Fibroblast of upper back skin (primary cell): ENCODE data around the gene GAGE10.
"Not testable (repeated sequence)": the region's sequence is repeated elsewhere in the genome, so short reads cannot be mapped to it uniquely, and the experiment has no call there.

Experiments used
- DNase-seq: peaks from one replicate; pipeline ENCODE4 v3.0.0-alpha.2; 2013

The GAGE10 gene

DNA sequence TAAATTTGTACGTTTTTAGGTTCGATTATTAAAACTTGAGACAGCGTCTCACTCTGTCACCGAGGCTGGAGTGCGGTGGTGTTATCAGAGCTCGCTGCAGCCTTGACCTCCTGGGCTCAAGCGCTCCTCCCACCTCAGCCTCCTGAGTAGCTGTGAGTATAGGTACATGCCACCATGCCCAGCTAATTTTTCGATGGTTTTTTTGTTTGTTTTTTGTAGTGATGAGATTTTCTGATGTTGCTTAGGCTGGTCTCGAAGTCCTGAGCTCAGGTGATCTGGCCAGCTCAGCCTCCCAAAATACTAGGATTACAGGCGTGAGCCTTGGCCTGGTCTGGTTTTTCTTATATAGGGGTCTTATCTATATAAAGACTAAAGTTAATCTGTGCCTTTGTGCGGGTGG lies 27.0 kb downstream of the GAGE10 start:
- not testable (repeated sequence) for DNase-seq

DNA sequence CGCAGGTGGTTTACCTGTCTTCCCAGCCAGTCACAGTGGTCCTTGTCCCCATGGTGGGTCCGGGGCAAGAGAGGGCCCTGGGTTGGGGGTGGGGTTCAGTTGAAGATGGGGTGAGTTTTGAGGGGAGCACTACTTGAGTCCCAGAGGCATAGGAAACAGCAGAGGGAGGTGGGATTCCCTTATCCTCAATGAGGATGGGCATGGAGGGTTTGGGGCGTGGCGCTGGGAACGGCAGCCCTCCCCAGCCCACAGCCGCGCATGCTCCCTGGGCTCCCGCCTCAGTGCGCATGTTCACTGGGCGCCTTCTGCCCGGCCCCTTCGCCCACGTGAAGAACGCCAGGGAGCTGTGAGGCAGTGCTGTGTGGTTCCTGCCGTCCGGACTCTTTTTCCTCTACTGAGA lies 27.8 kb downstream of the GAGE10 start, which contains the start of gene GAGE13:
Gene GAGE13, plus strand, starts transcription at position 301 of the 400 bp plus-strand sequence. CDS start 1,156 bp downstream, outside the sequence.
- DNase-seq, result not testable (repeated sequence)

DNA sequence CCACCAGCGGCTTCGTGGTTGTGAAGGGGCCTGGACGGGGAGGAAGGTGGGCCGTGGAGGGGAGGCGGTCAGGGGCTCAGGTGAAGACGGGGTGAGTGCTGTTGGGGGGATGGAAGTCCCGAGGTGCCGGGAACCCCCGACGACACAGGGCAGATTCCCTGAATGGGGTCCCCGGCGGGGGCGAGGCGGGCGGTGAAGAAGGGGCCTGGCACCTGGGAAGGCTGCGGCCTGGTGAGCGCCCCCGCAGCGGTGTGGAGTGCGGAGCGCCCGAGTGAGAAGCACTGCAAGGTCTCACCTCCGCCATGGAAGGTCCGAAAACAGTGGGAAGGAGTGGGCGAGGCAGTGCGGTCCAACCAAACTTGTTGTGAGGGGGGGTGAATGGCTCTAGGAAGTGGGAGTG lies 28.4 kb downstream of the GAGE10 start:
- DNase-seq, result not testable (repeated sequence)

DNA sequence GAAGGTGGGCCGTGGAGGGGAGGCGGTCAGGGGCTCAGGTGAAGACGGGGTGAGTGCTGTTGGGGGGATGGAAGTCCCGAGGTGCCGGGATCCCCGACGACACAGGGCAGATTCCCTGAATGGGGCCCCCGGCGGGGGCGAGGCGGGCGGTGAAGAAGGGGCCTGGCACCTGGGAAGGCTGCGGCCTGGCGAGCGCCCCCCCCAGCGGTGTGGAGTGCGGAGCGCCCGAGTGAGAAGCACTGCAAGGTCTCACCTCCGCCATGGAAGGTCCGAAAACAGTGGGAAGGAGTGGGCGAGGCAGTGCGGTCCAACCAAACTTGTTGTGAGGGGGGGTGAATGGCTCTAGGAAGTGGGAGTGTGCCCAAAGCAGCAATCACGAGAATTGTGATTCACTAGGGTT lies 38.0 kb downstream of the GAGE10 start:
- DNase-seq, result not testable (repeated sequence)

DNA sequence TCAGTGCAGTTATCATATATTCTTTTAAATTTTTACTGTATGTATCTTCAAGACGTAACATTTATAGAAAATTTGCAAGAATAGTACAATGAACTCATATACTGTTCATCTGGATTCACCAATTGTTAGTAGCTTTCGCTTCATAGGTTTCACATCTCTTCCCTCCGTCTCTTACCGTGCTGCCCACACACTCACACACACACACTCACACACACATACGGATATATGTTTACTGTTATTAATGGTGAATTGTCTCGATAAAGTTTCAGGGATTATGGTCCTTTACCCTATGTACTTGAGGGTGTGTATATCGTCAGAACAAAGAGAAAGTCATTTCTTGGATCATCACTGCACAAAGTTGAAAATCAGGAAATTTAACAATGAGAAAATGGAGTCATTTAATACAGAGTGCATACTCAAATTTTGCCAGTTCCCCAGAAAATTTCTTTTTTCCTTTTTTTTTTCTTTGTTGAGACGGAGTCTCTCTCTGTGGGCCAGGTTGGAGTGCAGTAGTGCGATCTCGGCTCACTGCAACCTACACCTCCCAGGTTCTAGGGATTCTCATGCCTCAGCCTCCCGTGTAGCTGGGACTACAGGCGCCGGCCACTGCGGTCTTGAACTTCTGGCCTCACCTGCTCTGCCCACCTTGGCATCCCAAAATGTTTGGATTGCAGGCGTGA lies 41.2 kb downstream of the GAGE10 start:
- not testable (repeated sequence) for DNase-seq

DNA sequence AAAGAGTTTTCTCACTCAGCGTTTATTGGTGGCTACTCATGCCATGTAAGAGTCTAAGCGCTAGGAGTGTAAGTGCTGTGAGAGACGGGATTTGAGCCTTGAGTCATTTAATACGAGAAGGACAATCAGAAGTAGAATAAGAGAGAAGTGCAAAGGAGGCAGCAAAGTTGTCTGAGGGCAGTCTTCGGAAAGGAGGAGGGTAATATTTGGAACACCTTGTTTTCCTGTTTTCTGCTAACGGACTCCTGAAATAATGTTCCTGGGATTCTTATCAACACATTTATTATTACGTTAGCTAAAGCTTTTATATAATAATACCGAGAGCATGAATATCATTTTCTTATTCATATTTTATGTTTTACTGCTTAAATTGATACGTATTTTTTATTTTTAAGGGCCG lies 42.0 kb downstream of the GAGE10 start:
- DNase-seq, result not testable (repeated sequence)

- not testable (repeated sequence) for DNase-seq
These were observed 42.7 kb downstream of the GAGE10 start for GRCh38 chrX:49346150-49346549.
